ENCODE data around the gene FAM118A. TPM values are rescaled to one million over a fixed set of nuclear protein-coding genes. Genes with fewer than 3 reads are reported as not detected.

FAM118A gene
- total RNA-seq, 2 experiments from 2014 or later: 159 to 161 TPM

GRCh38 chr22:45316796-45317526 is 7.2 kb downstream of the FAM118A start:
- CTCF ChIA-PET: interaction anchor here (1.0 kb wide), 1 partner anchor 8 kb away, joined by 3 read pairs; the partner anchor contains the start of gene FAM118A
- Mint-ChIP-seq H3K4me3 (no peak overlapping the region), H3K27me3 (no peaks in the 10 kb centered on the region), H3K4me1 (ENCODE audit: low read depth) (peaks cover 94% of the 10 kb centered on the region), H3K36me3 (ENCODE audit: low read depth) (peaks cover 35% of the 10 kb centered on the region), H3K9me3 (no peaks in the 10 kb centered on the region), H3K27ac (peak overlapping the region; percentile 95)
- no peak overlapping the region for H3K4me3 ChIP-seq (ENCODE audit: low read length)
- H3K4me1 ChIP-seq (ENCODE audit: insufficient read depth, low read length): peaks cover 85% of the 10 kb centered on the region
- POLR2A ChIA-PET: interaction anchor here (2.8 to 3.3 kb wide), 2 partner anchors 8 to 24 kb away, joined by 9 to 24 read pairs; partner anchors contain the start of gene FAM118A
- peak overlapping the region; percentile 98 to 99 for H3K27ac ChIP-seq (ENCODE audit: low read depth in 1 of 2, low read length in 2 of 2)
- DNase-seq: no peak
- TF ChIP-seq, protein P1, sequence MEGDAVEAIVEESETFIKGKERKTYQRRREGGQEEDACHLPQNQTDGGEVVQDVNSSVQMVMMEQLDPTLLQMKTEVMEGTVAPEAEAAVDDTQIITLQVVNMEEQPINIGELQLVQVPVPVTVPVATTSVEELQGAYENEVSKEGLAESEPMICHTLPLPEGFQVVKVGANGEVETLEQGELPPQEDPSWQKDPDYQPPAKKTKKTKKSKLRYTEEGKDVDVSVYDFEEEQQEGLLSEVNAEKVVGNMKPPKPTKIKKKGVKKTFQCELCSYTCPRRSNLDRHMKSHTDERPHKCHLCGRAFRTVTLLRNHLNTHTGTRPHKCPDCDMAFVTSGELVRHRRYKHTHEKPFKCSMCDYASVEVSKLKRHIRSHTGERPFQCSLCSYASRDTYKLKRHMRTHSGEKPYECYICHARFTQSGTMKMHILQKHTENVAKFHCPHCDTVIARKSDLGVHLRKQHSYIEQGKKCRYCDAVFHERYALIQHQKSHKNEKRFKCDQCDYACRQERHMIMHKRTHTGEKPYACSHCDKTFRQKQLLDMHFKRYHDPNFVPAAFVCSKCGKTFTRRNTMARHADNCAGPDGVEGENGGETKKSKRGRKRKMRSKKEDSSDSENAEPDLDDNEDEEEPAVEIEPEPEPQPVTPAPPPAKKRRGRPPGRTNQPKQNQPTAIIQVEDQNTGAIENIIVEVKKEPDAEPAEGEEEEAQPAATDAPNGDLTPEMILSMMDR (IDR thresholded peaks at IDR 0.05): no peak
- H3K9me3 ChIP-seq (ENCODE audit: control insufficient read depth in 1 of 2, insufficient read depth in 1 of 2, low read length in 2 of 2): no peaks in the 10 kb centered on the region
- H3K36me3 ChIP-seq (ENCODE audit: insufficient read depth, low read length): peaks cover 4% of the 10 kb centered on the region
- no peak for ATAC-seq (ENCODE audit: poor library complexity)
- intact Hi-C loops (cut with DNase I, micrococcal nuclease): loop anchor here (5.0 to 10.0 kb wide), 2 partner anchors 145 to 738 kb away; no protein-coding TSS in a partner anchor
- no peaks in the 10 kb centered on the region for H3K27me3 ChIP-seq (ENCODE audit: control insufficient read depth in 1 of 2, insufficient read depth in 2 of 2, low read length in 2 of 2)

- CTCF ChIA-PET: interaction anchor here (1.0 kb wide), 2 partner anchors 9 to 23 kb away, joined by 3 read pairs; partner anchors contain the start of gene FAM118A
- H3K4me1 Mint-ChIP-seq (ENCODE audit: low read depth): peaks cover 98% of the 10 kb centered on the region
- Histone ChIP-seq H3K4me1 (ENCODE audit: insufficient read depth, low read length) (peaks cover 87% of the 10 kb centered on the region), H3K9me3 (ENCODE audit: control insufficient read depth in 1 of 2, insufficient read depth in 1 of 2, low read length in 2 of 2) (no peaks in the 10 kb centered on the region), H3K27ac (ENCODE audit: low read depth in 1 of 2, low read length in 2 of 2) (peak overlapping the region; percentile 98 to 99), H3K27me3 (ENCODE audit: control insufficient read depth in 1 of 2, insufficient read depth in 2 of 2, low read length in 2 of 2) (no peaks in the 10 kb centered on the region), H3K4me3 (ENCODE audit: low read length) (peak overlapping the region; percentile 50), H3K36me3 (ENCODE audit: insufficient read depth, low read length) (peaks cover 9% of the 10 kb centered on the region)
- POLR2A ChIA-PET: interaction anchor here (0.7 to 3.3 kb wide), 5 partner anchors 8 to 24 kb away, joined by 3 to 24 read pairs (median 9); partner anchors contain the start of gene FAM118A
- intact Hi-C loops (cut with DNase I, micrococcal nuclease): loop anchor here (1.0 to 10.0 kb wide), 6 partner anchors 7 to 737 kb away; no protein-coding TSS in a partner anchor
- TF ChIP-seq, protein P1 (IDR thresholded peaks at IDR 0.05): no peak
- peak overlapping the region; percentile 95 for H3K27ac Mint-ChIP-seq
- peaks cover 32% of the 10 kb centered on the region for H3K36me3 Mint-ChIP-seq (ENCODE audit: low read depth)
- H3K9me3 Mint-ChIP-seq: no peaks in the 10 kb centered on the region
- H3K4me3 Mint-ChIP-seq: peak overlapping the region; percentile 84
- ATAC-seq (ENCODE audit: poor library complexity) (peak; percentile 37), DNase-seq (peak in 7 of 14 experiments; percentile 23 to 70 (median 50))
- H3K27me3 Mint-ChIP-seq: no peaks in the 10 kb centered on the region
These were observed 7.9 kb downstream of the FAM118A start for GRCh38 chr22:45317551-45318167.

DNA sequence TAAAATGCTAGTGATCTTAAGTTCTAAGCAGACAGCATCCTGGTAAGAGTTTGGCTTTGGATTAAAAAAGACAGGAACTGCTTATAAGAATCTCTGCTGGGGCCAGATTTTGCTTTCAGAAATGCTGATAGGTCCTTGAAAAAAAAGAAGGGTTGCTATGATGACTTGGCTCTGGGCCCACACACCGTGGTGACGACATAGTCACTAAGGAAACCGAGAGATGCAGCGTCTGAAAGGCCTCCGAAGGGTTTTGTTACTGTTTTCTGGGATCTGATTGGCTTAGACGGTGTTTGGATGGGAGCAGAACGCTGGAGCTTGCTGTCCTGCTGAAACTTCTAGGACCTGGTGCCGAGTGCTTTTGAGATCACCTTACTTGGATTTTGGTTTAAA is 8.4 kb downstream of the FAM118A start:
- peak overlapping the region; percentile 84 for H3K4me3 Mint-ChIP-seq
- H3K4me3 ChIP-seq (ENCODE audit: low read length): peak overlapping the region; percentile 50
- TF ChIP-seq, protein P1 (IDR thresholded peaks at IDR 0.05): no peak
- H3K9me3 ChIP-seq (ENCODE audit: control insufficient read depth in 1 of 2, insufficient read depth in 1 of 2, low read length in 2 of 2): no peaks in the 10 kb centered on the region
- H3K4me1 Mint-ChIP-seq (ENCODE audit: low read depth): peaks cover 95% of the 10 kb centered on the region
- ChIA-PET POLR2A (interaction anchor here (0.7 to 3.3 kb wide), 5 partner anchors 9 to 23 kb away, joined by 3 to 24 read pairs (median 9); partner anchors contain the start of gene FAM118A), CTCF (interaction anchor here (1.0 kb wide), 2 partner anchors 9 to 23 kb away, joined by 3 read pairs; partner anchors contain the start of gene FAM118A)
- H3K27ac ChIP-seq (ENCODE audit: low read depth in 1 of 2, low read length in 2 of 2): peak overlapping the region; percentile 98 to 99
- no peaks in the 10 kb centered on the region for H3K27me3 ChIP-seq (ENCODE audit: control insufficient read depth in 1 of 2, insufficient read depth in 2 of 2, low read length in 2 of 2)
- peaks cover 14% of the 10 kb centered on the region for H3K36me3 ChIP-seq (ENCODE audit: insufficient read depth, low read length)
- ATAC-seq (ENCODE audit: poor library complexity): peak; percentile 70
- H3K36me3 Mint-ChIP-seq (ENCODE audit: low read depth): peaks cover 32% of the 10 kb centered on the region
- H3K27ac Mint-ChIP-seq: peak overlapping the region; percentile 95
- no peaks in the 10 kb centered on the region for H3K27me3 Mint-ChIP-seq
- no peaks in the 10 kb centered on the region for H3K9me3 Mint-ChIP-seq
- peak; percentile 82 to 97 (median 87) for DNase-seq
- peaks cover 87% of the 10 kb centered on the region for H3K4me1 ChIP-seq (ENCODE audit: insufficient read depth, low read length)
- intact Hi-C loops (cut with DNase I, micrococcal nuclease): loop anchor here (1.0 to 10.0 kb wide), 6 partner anchors 8 to 737 kb away; no protein-coding TSS in a partner anchor

Data from CD4-positive, alpha-beta T cell (primary cell).